Measurements from ENCODE around the gene SLC35D2.
A peak's percentile ranks its signal among the peaks of the same experiment; 100 is the strongest.
"Not testable (repeated sequence)": the region's sequence is repeated elsewhere in the genome, so short reads cannot be mapped to it uniquely, and the experiment has no call there.

SLC35D2 gene

DNA sequence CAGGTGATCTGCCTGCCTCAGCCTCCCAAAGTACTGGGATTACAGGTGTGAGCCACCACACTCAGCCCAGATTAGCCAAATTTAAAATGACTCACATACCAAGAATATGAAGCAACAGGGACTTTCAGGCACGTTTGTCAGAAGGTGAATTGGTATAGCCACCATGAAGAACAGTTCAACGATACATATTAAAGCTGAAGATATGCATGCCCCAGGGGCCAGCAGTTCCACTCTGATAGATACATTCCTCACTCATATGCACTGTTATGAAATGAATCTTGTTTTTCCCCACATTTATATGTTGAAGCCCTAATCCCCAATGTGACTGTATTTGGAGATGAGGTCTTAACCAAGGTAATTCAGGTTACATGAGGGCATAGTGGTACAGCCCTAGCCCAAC is 22.5 kb downstream of the SLC35D2 start:
- H3K27me3 Mint-ChIP-seq (ENCODE audit: low read depth, poor library complexity), result no peaks in the 10 kb centered on the region

DNA sequence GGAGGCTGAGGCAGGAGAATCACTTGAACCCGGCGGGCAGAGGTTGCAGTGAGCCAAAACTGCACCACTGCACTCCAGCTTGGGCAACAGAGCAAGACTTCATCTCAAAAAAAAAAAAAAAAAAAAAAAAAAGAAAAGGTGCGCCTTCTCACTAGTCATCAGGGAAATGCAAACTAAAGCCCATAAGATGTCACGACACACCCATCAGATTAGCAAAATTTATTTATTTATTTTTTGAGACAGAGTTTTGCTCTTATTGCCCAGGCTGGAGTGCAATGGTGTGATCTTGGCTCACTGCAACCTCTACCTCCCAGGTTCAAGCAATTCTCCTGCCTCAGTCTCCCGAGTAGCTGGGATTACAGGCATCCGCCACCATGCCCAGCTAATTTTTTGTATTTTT is 23.0 kb downstream of the SLC35D2 start:
- not testable (repeated sequence) for H3K27ac Mint-ChIP-seq; H3K4me3 Mint-ChIP-seq; DNase-seq; H3K9me3 Mint-ChIP-seq; H3K27me3 Mint-ChIP-seq (ENCODE audit: low read depth, poor library complexity); H3K4me1 Mint-ChIP-seq
- H3K36me3 Mint-ChIP-seq (ENCODE audit: low read depth), result peaks cover 34% of the 10 kb centered on the region

More for the DNA sequence above, 22.5 kb downstream of the SLC35D2 start:
- peaks cover 2% of the 10 kb centered on the region for H3K4me1 Mint-ChIP-seq
- H3K27ac Mint-ChIP-seq, result no peak overlapping the region
- no peaks in the 10 kb centered on the region for H3K9me3 Mint-ChIP-seq
- H3K36me3 Mint-ChIP-seq (ENCODE audit: low read depth), result peaks cover 34% of the 10 kb centered on the region
- H3K4me3 Mint-ChIP-seq, result no peak overlapping the region
- TF ChIP-seq, protein P1, sequence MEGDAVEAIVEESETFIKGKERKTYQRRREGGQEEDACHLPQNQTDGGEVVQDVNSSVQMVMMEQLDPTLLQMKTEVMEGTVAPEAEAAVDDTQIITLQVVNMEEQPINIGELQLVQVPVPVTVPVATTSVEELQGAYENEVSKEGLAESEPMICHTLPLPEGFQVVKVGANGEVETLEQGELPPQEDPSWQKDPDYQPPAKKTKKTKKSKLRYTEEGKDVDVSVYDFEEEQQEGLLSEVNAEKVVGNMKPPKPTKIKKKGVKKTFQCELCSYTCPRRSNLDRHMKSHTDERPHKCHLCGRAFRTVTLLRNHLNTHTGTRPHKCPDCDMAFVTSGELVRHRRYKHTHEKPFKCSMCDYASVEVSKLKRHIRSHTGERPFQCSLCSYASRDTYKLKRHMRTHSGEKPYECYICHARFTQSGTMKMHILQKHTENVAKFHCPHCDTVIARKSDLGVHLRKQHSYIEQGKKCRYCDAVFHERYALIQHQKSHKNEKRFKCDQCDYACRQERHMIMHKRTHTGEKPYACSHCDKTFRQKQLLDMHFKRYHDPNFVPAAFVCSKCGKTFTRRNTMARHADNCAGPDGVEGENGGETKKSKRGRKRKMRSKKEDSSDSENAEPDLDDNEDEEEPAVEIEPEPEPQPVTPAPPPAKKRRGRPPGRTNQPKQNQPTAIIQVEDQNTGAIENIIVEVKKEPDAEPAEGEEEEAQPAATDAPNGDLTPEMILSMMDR (IDR thresholded peaks at IDR 0.05), result no peak
- no peak for DNase-seq

DNA sequence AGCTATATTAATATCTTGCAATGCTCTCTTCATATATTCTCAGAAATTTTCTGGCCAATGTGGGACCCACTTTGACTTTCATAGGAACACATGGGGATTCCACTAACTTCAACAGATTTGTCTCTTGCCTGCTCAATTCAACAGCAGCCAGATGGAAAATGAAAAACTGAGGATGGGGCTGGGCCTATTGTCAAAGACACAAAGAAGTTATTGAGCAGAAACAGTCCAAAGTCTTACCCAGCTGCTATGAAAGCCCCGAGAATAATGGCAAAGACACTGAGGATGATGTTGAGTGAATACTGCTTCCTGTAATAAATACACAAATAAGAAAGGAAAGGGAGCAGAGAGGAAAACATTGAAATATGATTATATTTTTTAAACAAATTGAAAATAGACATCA is 32.6 kb downstream of the SLC35D2 start:
- DNase-seq, result no peak
- no peak overlapping the region for H3K27ac Mint-ChIP-seq
- no peak overlapping the region for H3K4me3 Mint-ChIP-seq
- peaks cover 5% of the 10 kb centered on the region for H3K27me3 Mint-ChIP-seq (ENCODE audit: low read depth, poor library complexity)
- H3K9me3 Mint-ChIP-seq, result peaks cover 5% of the 10 kb centered on the region
- TF ChIP-seq, protein P1 (IDR thresholded peaks at IDR 0.05), result no peak
- H3K4me1 Mint-ChIP-seq, result peaks cover under 1% of the 10 kb centered on the region
- H3K36me3 Mint-ChIP-seq (ENCODE audit: low read depth), result peaks cover 23% of the 10 kb centered on the region

DNA sequence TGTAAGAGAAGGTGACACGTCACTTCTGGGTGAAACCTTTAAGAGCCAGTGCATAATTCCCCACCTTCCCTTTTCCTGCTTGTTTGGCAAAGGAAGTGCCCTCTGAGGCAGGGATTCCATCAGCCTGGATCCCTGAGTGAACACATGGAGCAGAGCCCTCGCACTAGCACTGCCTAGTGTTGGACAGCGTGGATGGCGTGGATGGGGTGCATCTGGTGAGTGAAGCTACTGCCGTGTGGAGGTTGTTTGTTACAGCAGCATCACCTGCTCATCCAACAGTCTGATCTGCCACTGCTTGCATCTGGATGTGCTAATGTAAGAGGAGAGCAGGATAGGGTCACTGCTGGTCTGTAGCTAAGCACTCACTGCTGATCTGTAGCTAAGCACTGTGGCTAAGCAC is 35.2 kb downstream of the SLC35D2 start:
- Mint-ChIP-seq H3K27ac (peak overlapping the region; percentile 38), H3K27me3 (ENCODE audit: low read depth, poor library complexity) (peaks cover 5% of the 10 kb centered on the region), H3K4me3 (no peak overlapping the region), H3K9me3 (peaks cover 5% of the 10 kb centered on the region), H3K36me3 (ENCODE audit: low read depth) (peaks cover 39% of the 10 kb centered on the region), H3K4me1 (no peaks in the 10 kb centered on the region)
- no peak for DNase-seq
- TF ChIP-seq, protein P1 (IDR thresholded peaks at IDR 0.05), result no peak

DNA sequence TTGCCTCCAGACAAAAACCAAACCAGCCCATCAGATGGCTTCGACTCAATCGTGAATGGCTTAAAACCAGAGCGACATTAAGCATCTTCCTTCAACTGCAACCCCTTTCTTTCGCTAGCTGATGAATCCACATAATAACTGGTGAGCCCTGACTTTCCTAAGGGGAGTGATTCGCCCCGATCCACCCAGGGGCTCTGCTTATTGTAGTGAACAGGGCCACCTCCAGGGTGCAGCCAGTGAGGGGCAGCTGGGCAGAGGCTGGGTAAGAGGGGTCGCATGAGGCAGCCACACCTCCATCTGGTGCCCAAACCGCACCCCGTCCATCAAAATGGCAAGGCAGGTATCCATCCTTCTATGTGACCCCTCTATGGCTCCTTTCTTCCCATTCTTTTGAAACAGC is 38.0 kb downstream of the SLC35D2 start:
- Mint-ChIP-seq H3K27ac (peak overlapping the region; percentile 56), H3K4me3 (no peak overlapping the region), H3K36me3 (ENCODE audit: low read depth) (peaks cover 42% of the 10 kb centered on the region), H3K27me3 (ENCODE audit: low read depth, poor library complexity) (peaks cover 9% of the 10 kb centered on the region), H3K9me3 (peaks cover 5% of the 10 kb centered on the region), H3K4me1 (no peaks in the 10 kb centered on the region)
- DNase-seq, result no peak
- TF ChIP-seq, protein P1 (IDR thresholded peaks at IDR 0.05), result no peak

DNA sequence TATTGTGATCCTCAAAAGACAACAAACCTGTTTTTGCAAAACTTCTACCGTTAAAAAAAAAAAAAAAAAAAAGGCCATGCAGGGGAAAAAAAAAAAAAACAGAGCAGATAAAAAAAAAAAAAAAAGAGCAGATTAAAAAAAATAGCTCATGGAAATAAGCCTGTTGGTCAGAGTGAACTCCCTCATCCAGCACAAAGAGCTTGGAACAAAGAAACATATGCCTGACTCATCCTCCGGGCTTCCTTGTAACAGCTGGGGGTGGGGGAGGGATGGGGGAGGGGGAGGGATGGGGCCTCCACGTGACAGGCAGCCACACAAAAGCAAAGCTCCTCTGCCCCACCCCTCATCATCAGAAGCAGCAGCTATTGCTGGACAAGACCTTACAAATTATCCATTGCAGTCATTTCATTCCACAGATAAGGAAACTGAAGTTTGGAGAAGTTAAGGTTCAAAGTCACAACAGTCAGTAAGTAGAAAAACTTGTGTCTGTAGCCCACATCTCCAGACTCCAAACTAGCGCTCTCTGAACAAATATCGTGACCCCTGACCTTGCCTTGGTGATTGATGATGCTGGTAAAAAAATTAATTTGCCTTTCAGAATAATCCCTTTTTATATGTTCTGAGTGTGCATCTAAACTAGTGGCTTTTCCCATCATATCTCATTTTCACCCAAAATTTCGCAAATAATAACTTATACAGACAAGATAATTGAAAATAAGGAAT is 38.9 kb downstream of the SLC35D2 start:
- H3K4me3 Mint-ChIP-seq, result no peak overlapping the region
- H3K4me1 Mint-ChIP-seq, result no peaks in the 10 kb centered on the region
- peaks cover 5% of the 10 kb centered on the region for H3K9me3 Mint-ChIP-seq
- no peak overlapping the region for H3K27ac Mint-ChIP-seq
- H3K27me3 Mint-ChIP-seq (ENCODE audit: low read depth, poor library complexity), result peaks cover 8% of the 10 kb centered on the region
- no peak for DNase-seq
- TF ChIP-seq, protein P1 (IDR thresholded peaks at IDR 0.05), result no peak
- H3K36me3 Mint-ChIP-seq (ENCODE audit: low read depth), result peaks cover 42% of the 10 kb centered on the region

Measured in nephron progenitor cell (in vitro differentiated cells).